ENCODE data around the gene AK4.

Gene AK4

DNA sequence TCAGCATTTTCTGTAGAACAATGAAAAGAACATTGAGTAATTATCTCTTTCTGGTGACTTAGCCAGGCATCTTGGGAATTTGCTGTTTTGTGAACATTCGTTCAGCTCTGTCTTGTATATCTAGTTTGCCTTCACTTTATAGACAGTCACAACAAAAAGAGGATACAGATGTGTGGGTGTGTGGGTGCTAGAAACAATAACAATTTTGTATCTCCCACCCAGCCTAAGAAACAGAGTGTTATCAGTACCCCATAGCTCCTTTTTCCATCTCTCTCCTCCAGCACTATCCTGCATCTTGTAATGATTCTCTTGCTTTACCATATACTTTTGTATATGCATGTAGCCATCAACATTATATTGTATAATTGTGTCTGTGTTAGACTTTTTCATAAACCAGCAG lies 33.0 kb downstream of the AK4 start:
- DNase-seq (no peak), ATAC-seq (ENCODE audit: insufficient read depth, low read depth) (no peak)
- H3K9me3 ChIP-seq (ENCODE audit: insufficient read depth, low read length, severe bottlenecking) = no peaks in the 10 kb centered on the region
- no peak overlapping the region for H3K4me2 ChIP-seq (ENCODE audit: insufficient read depth, low read length)
- H3K9ac ChIP-seq (ENCODE audit: low read depth, low read length) = no peak overlapping the region
- no peak overlapping the region for H3K4me3 ChIP-seq (ENCODE audit: low read depth in 1 of 2, low read length in 2 of 2)
- no peaks in the 10 kb centered on the region for H4K20me1 ChIP-seq (ENCODE audit: insufficient read depth, low read length)
- H3K36me3 ChIP-seq (ENCODE audit: insufficient read depth, low read length) = no peaks in the 10 kb centered on the region
- H2AFZ ChIP-seq (ENCODE audit: low read depth, low read length) = no peak overlapping the region
- H3K4me1 ChIP-seq (ENCODE audit: insufficient read depth, low read length) = no peaks in the 10 kb centered on the region
- TF ChIP-seq, protein P1, sequence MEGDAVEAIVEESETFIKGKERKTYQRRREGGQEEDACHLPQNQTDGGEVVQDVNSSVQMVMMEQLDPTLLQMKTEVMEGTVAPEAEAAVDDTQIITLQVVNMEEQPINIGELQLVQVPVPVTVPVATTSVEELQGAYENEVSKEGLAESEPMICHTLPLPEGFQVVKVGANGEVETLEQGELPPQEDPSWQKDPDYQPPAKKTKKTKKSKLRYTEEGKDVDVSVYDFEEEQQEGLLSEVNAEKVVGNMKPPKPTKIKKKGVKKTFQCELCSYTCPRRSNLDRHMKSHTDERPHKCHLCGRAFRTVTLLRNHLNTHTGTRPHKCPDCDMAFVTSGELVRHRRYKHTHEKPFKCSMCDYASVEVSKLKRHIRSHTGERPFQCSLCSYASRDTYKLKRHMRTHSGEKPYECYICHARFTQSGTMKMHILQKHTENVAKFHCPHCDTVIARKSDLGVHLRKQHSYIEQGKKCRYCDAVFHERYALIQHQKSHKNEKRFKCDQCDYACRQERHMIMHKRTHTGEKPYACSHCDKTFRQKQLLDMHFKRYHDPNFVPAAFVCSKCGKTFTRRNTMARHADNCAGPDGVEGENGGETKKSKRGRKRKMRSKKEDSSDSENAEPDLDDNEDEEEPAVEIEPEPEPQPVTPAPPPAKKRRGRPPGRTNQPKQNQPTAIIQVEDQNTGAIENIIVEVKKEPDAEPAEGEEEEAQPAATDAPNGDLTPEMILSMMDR (IDR thresholded peaks at IDR 0.05; ENCODE audit: borderline replicate concordance, extremely low read depth, low read length, poor library complexity, severe bottlenecking) = no peak
- TF ChIP-seq EZH2 (IDR thresholded peaks at IDR 0.05; ENCODE audit: borderline replicate concordance, low read depth, low read length, severe bottlenecking) = no peak
- no peaks in the 10 kb centered on the region for H3K79me2 ChIP-seq (ENCODE audit: insufficient read depth, low read length)
- H3K27ac ChIP-seq (ENCODE audit: low read length) = no peak overlapping the region
- H3K27me3 ChIP-seq (ENCODE audit: insufficient read depth, low read length, poor library complexity) = peaks cover 9% of the 10 kb centered on the region

DNA sequence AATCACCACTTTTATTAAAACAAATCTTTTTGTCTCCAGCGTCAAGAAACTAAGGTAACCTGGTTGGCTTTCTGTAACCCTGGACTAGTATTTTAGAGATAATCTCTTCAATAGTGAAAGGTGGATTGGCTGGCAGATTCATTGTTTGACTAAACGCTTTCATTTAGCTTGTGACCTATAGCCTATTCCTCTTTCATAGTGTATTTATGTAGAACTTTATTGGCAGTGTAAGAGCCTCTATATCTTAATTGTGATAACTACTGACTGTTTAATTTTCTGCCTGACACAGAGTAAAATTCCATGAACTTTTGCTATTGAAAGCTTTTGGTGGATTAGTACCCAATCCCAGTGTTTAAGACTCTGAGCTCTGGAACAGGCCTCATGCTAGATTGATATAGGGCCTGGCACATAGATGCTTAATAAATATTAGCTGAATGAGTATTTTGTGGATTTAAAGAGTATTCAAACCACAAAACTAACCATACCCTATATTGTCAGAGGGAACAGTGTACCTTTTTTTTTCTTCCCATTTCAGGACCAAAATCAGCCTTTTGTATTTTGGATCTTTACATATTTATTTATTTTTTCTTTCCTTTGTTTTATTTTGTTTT lies 34.8 kb downstream of the AK4 start:
- no peaks in the 10 kb centered on the region for H3K4me1 ChIP-seq (ENCODE audit: insufficient read depth, low read length)
- H3K27ac ChIP-seq (ENCODE audit: low read length) = no peak overlapping the region
- no peak for DNase-seq
- H3K36me3 ChIP-seq (ENCODE audit: insufficient read depth, low read length) = no peaks in the 10 kb centered on the region
- peaks cover 9% of the 10 kb centered on the region for H3K27me3 ChIP-seq (ENCODE audit: insufficient read depth, low read length, poor library complexity)
- no peak overlapping the region for H3K9ac ChIP-seq (ENCODE audit: low read depth, low read length)
- H4K20me1 ChIP-seq (ENCODE audit: insufficient read depth, low read length) = no peaks in the 10 kb centered on the region
- no peak for ATAC-seq (ENCODE audit: insufficient read depth, low read depth)
- no peaks in the 10 kb centered on the region for H3K9me3 ChIP-seq (ENCODE audit: insufficient read depth, low read length, severe bottlenecking)
- H2AFZ ChIP-seq (ENCODE audit: low read depth, low read length) = no peak overlapping the region
- H3K4me3 ChIP-seq (ENCODE audit: low read depth in 1 of 2, low read length in 2 of 2) = no peak overlapping the region
- no peaks in the 10 kb centered on the region for H3K79me2 ChIP-seq (ENCODE audit: insufficient read depth, low read length)
- no peak overlapping the region for H3K4me2 ChIP-seq (ENCODE audit: insufficient read depth, low read length)
- TF ChIP-seq, protein P1 (IDR thresholded peaks at IDR 0.05; ENCODE audit: borderline replicate concordance, extremely low read depth, low read length, poor library complexity, severe bottlenecking) = no peak
- TF ChIP-seq EZH2 (IDR thresholded peaks at IDR 0.05; ENCODE audit: borderline replicate concordance, low read depth, low read length, severe bottlenecking) = no peak

DNA sequence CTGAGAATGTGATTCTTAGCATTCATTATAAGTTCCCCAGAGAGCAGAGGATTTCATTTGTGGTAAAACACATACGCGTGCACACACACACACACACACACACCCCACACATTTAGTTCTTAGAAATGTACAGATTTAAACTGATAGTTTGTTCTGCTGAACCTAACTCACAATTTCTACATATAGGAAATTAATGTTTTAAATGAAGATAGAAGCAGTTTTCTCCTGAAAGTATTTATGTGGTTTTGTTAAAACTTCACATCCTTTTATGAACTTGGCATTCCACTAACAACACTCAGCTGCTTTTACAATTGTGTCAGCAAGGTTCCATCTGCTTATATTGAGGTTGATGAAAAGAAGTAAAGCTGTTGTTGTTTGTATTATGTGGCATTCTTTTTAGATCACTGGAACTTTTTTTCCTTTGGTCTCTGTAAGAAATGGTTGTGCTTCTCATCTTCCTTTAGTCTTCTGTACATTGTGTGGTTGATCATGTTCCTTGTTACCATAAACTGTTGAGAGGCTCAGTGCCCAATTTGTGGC lies 41.6 kb downstream of the AK4 start:
- no peak for TF ChIP-seq EZH2 (IDR thresholded peaks at IDR 0.05; ENCODE audit: borderline replicate concordance, low read depth, low read length, severe bottlenecking)
- TF ChIP-seq, protein P1 (IDR thresholded peaks at IDR 0.05; ENCODE audit: borderline replicate concordance, extremely low read depth, low read length, poor library complexity, severe bottlenecking) = no peak
- ATAC-seq (ENCODE audit: insufficient read depth, low read depth) = no peak
- Histone ChIP-seq H3K4me2 (ENCODE audit: insufficient read depth, low read length) (no peak overlapping the region), H3K9ac (ENCODE audit: low read depth, low read length) (no peak overlapping the region), H3K9me3 (ENCODE audit: insufficient read depth, low read length, severe bottlenecking) (no peaks in the 10 kb centered on the region), H3K27ac (ENCODE audit: low read length) (no peak overlapping the region), H2AFZ (ENCODE audit: low read depth, low read length) (no peak overlapping the region), H3K27me3 (ENCODE audit: insufficient read depth, low read length, poor library complexity) (no peaks in the 10 kb centered on the region), H3K4me1 (ENCODE audit: insufficient read depth, low read length) (no peaks in the 10 kb centered on the region), H4K20me1 (ENCODE audit: insufficient read depth, low read length) (no peaks in the 10 kb centered on the region), H3K4me3 (ENCODE audit: low read depth in 1 of 2, low read length in 2 of 2) (no peak overlapping the region), H3K36me3 (ENCODE audit: insufficient read depth, low read length) (no peaks in the 10 kb centered on the region), H3K79me2 (ENCODE audit: insufficient read depth, low read length) (no peaks in the 10 kb centered on the region)
- no peak for DNase-seq

Measured in DND-41 (cell line).